ENCODE measurements around the gene RGS6.

DNA sequence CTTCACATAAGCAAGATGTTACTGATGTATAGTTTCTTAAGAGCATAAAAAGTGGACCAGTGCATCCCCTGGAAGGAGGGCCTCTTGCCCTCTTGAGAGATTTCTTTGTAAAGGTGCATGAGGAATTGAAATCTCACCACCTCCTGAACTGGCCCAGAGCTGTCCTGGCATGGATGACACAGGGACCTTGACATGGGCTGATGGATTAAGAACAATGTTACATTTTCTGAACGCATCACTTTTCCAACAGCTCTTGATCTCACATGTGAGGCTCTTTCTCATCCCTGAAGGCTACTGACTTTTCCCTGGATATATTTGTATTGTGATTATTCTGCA, 360.4 kb downstream of the RGS6 start:
- TF ChIP-seq CTCF (IDR thresholded peaks at IDR 0.05) = no peak
- TF ChIP-seq POLR2A (IDR thresholded peaks at IDR 0.05) = no peak
